Limb (tissue), 2 donors: ENCODE results near the gene GNPDA1.

Source experiments
- DNase-seq, 2 donors: peaks; one replicate each; pipeline ENCODE4 v3.0.0-alpha.2; 2016; ENCODE audit errors: extremely low spot score in 2 of 2

GNPDA1 gene

DNA sequence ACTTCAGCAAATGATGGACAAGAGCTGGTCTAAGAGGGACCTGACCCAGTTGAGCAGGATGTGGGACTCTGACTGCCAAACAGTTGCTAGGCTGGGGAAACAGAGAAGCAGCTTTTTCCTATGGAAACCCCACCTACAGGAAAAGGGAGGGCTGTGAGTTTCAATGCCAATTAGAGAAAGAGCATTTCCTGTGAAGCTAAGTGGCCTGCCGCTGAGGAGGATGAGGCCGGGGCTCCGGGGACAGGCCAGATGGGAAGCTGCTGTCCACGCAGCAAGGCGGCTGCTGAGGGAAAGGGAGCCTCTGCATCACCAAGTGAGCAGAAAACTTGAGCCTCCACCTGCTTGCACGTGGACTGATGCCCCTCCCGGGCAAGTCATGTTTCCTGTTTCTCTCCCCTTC is 54.7 kb downstream of the GNPDA1 start, which contains the start of gene PCDH12:
TSS of gene PCDH12 (minus strand) at position 90 of the 400 bp plus-strand sequence. CDS start 351 bp downstream, outside the sequence.
- no peak for DNase-seq

DNA sequence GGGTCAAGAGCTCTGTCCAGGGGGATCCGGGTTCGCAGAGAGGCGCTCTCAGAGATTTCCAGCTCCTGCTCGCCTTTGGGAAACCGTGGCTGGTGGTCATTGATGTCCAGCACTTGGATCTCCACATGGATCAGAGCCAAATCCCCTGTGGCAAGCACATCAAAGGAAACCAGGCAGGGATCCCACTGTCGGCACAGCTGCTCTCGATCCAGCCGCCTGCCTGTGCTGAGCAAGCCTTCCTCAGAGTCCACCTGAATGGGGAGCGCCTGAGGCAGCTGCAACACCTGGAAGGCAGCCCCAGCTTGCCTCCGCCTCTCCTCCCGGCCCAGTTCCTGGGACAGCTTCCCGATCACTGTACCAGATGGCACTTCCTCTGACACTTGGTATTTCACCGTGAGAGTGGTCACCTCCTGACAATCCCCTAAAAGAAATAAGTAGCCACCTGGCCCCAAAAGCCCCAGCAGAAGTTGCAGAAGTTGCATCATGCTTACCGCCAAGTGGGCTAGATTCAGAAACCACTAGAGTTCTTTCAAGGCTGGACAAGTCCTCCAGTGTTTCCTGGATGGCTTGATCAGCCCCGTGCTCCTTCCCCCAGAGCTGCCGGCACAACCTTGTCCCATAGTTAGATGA is 55.3 kb downstream of the GNPDA1 start:
- DNase-seq = no peak

DNA sequence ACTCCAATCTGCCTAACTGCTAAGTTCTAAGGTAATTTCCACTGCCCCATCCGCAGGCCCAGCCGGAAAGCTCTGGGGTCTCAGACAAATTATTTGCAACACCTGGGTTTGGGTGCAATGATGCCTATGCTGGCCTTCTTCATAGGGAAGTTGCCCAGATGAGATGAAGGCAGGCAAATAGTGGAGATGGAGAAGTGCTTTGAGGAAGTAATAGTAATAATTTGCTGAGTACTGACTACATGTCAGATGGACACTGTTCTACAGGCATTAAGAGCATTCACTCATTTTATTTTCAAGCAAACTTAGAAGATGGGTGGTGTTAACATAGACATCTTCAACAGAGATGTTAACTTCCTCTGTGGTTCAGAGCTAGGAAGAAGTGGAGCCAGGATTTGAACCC is 58.6 kb downstream of the GNPDA1 start:
- no peak for DNase-seq

DNA sequence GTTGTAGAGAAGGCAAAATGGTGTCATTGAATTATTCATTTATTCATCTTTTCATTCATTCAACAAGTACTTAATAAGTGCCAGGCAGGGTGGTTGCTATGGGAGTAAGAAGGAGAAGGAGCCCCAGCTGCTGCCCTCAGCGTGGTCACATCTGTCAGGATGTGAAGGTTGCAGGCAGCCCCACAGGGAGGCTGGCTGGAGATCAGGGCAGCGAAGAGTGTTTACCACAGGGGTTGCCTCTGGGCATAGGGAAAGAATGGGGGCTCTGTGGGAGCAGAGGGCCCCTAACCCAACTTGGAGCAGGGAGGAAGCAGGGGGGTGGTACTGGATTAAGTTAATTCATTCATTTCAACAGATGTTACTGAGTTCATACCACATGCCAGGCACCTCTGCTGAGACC is 60.8 kb downstream of the GNPDA1 start:
- no peak for DNase-seq

DNA sequence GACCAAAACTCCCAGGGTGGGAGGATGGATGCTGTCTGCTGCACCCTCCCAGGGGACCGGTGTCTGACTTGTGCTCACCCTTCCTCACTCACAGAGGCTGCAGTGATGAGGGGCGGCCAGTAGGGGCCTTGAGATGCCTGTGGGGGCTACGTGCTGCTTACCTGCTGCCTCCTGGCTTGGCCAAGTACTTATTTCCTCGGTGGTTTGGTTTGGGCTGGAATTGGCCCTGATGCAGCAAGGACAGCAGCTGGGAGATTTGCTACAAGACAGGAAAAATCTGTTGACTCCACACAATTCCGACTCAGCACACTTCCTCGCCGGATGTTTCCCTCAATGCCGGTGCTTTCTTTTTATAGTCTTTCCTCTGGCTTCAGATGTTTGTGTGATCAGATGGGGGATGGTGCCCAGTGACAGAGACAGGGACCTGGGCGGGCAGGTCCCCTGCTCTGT is 61.5 kb downstream of the GNPDA1 start:
- DNase-seq = peak in 1 of 2 donors; percentile 43
